ENCODE data around the gene AOPEP. TPM values are rescaled to one million over a fixed set of nuclear protein-coding genes. Genes with fewer than 3 reads are reported as not detected.
A peak's percentile ranks its signal among the peaks of the same experiment; 100 is the strongest.

The AOPEP gene
- total RNA-seq, 1 donor from 2014 or later, result 92.3 TPM

DNA sequence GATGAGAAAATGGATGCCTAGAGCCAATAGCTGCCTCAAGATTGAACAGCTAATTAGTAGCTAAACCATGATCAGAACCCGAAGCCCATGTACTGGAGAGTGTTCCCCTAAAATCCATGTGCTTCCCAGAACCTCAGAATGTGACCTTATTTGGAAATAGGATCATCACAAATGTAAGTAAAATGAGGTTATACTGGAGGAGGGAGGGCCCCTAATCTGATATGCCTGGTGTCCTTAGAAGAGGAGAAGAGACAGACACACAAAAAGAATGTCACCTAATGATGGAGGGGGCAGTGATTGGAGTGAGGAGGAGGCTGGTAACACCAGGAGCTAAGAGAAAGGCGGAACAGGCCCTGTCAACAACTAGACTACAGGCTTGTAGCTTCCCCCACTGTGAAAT lies 45.9 kb upstream of the AOPEP start:
- no peak for DNase-seq (ENCODE audit: low spot score)
- H3K27me3 Mint-ChIP-seq (ENCODE audit: low read depth), result no peaks in the 10 kb centered on the region
- H3K27ac Mint-ChIP-seq (ENCODE audit: unreplicated experiment), result no peak overlapping the region
- TF ChIP-seq, protein P1, sequence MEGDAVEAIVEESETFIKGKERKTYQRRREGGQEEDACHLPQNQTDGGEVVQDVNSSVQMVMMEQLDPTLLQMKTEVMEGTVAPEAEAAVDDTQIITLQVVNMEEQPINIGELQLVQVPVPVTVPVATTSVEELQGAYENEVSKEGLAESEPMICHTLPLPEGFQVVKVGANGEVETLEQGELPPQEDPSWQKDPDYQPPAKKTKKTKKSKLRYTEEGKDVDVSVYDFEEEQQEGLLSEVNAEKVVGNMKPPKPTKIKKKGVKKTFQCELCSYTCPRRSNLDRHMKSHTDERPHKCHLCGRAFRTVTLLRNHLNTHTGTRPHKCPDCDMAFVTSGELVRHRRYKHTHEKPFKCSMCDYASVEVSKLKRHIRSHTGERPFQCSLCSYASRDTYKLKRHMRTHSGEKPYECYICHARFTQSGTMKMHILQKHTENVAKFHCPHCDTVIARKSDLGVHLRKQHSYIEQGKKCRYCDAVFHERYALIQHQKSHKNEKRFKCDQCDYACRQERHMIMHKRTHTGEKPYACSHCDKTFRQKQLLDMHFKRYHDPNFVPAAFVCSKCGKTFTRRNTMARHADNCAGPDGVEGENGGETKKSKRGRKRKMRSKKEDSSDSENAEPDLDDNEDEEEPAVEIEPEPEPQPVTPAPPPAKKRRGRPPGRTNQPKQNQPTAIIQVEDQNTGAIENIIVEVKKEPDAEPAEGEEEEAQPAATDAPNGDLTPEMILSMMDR (IDR thresholded peaks at IDR 0.05), result no peak
- H3K36me3 Mint-ChIP-seq (ENCODE audit: low read depth), result no peaks in the 10 kb centered on the region
- H3K4me3 Mint-ChIP-seq (ENCODE audit: unreplicated experiment), result no peak overlapping the region
- H3K4me1 Mint-ChIP-seq (ENCODE audit: low read depth), result peaks cover 23% of the 10 kb centered on the region
- no peaks in the 10 kb centered on the region for H3K9me3 Mint-ChIP-seq (ENCODE audit: low read depth)

DNA sequence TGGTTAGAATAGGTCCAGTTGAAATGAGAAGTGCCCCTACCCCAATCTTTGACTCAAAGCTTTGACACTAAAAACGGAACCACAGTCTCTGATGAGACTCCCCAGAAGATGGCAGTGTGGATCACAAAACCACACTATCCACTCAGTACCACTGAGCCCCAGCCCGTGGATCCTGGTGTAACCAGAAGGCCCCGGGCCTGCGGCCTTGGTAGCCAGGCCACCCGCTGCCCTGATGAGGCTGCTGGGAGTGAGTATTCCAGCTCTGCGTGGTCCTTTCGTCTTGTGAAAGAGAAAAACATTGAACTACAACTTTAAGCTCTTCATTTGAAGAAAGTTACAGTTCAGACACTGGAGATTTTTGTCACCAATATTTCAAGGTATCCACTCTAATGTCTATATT lies 45.0 kb upstream of the AOPEP start:
- Mint-ChIP-seq H3K36me3 (ENCODE audit: low read depth) (no peaks in the 10 kb centered on the region), H3K4me1 (ENCODE audit: low read depth) (peaks cover 22% of the 10 kb centered on the region), H3K27me3 (ENCODE audit: low read depth) (no peaks in the 10 kb centered on the region), H3K4me3 (ENCODE audit: unreplicated experiment) (no peak overlapping the region), H3K27ac (ENCODE audit: unreplicated experiment) (peak overlapping the region; percentile 72), H3K9me3 (ENCODE audit: low read depth) (no peaks in the 10 kb centered on the region)
- TF ChIP-seq, protein P1 (IDR thresholded peaks at IDR 0.05), result peak; percentile 97
- no peak for DNase-seq (ENCODE audit: low spot score)

GRCh38 chr9:94685359-94685758 lies 41.1 kb upstream of the AOPEP start:
- H3K4me1 Mint-ChIP-seq (ENCODE audit: low read depth), result peaks cover 19% of the 10 kb centered on the region

DNA sequence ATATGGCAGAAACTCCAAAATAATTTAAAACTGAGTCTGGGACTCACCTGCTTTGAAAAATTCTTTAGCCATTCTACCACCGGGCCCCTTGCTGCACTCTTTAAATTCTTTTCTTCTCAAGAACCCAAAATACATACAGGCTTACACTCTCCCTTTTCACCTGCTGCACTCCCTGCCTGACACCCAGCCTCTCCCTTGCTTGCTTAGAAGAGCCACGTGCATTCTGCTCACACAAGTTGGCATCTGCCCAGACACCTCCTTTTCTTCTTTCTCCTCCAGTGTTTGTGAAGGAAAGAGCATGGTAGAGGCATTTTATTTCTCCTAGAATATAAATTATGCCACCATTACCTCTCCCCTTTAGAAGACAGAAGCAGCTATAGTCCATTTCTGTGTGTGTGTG lies 39.0 kb upstream of the AOPEP start:
- H3K27ac Mint-ChIP-seq (ENCODE audit: unreplicated experiment), result no peak overlapping the region
- H3K4me3 Mint-ChIP-seq (ENCODE audit: unreplicated experiment), result no peak overlapping the region
- peaks cover 1% of the 10 kb centered on the region for H3K27me3 Mint-ChIP-seq (ENCODE audit: low read depth)
- H3K4me1 Mint-ChIP-seq (ENCODE audit: low read depth), result peaks cover 8% of the 10 kb centered on the region
- DNase-seq (ENCODE audit: low spot score), result no peak
- no peaks in the 10 kb centered on the region for H3K9me3 Mint-ChIP-seq (ENCODE audit: low read depth)
- H3K36me3 Mint-ChIP-seq (ENCODE audit: low read depth), result no peaks in the 10 kb centered on the region
- TF ChIP-seq, protein P1 (IDR thresholded peaks at IDR 0.05), result no peak

More at GRCh38 chr9:94685359-94685758, 41.1 kb upstream of the AOPEP start:
- Mint-ChIP-seq H3K27ac (ENCODE audit: unreplicated experiment) (no peak overlapping the region), H3K27me3 (ENCODE audit: low read depth) (no peaks in the 10 kb centered on the region), H3K9me3 (ENCODE audit: low read depth) (no peaks in the 10 kb centered on the region), H3K4me3 (ENCODE audit: unreplicated experiment) (no peak overlapping the region), H3K36me3 (ENCODE audit: low read depth) (no peaks in the 10 kb centered on the region)
- TF ChIP-seq, protein P1 (IDR thresholded peaks at IDR 0.05), result no peak
- DNase-seq (ENCODE audit: low spot score), result no peak

GRCh38 chr9:94690344-94690743 lies 36.2 kb upstream of the AOPEP start:
- TF ChIP-seq, protein P1 (IDR thresholded peaks at IDR 0.05), result no peak
- no peak for DNase-seq (ENCODE audit: low spot score)
- H3K4me3 Mint-ChIP-seq (ENCODE audit: unreplicated experiment), result no peak overlapping the region
- H3K27me3 Mint-ChIP-seq (ENCODE audit: low read depth), result peaks cover 1% of the 10 kb centered on the region
- H3K9me3 Mint-ChIP-seq (ENCODE audit: low read depth), result no peaks in the 10 kb centered on the region
- no peaks in the 10 kb centered on the region for H3K36me3 Mint-ChIP-seq (ENCODE audit: low read depth)
- peaks cover 11% of the 10 kb centered on the region for H3K4me1 Mint-ChIP-seq (ENCODE audit: low read depth)
- H3K27ac Mint-ChIP-seq (ENCODE audit: unreplicated experiment), result no peak overlapping the region
